SK-N-MC (cell line): ENCODE data around the gene KLK7.
"Not testable (repeated sequence)": the region's sequence is repeated elsewhere in the genome, so short reads cannot be mapped to it uniquely, and the experiment has no call there.

Source experiments
- DNase-seq: peaks from one replicate; pipeline ENCODE4 v3.0.0-alpha.2; 2011; ENCODE audit warnings: low read depth, low spot score
- H3K27ac ChIP-seq: fragments of 200-600 bp; sonication (generic); 2 replicates; pipeline ENCODE4 v1.5.1; 2016; ENCODE audit warnings: mixed run types
- H3K36me3 ChIP-seq: fragments of 200-600 bp; sonication (generic); 2 replicates; pipeline ENCODE4 v1.6.1; 2017; ENCODE audit warnings: antibody characterized with exemption, low read length, mixed read lengths; ENCODE audit not compliant: insufficient read depth
- H3K4me3 ChIP-seq: fragments of 200-600 bp; sonication (generic); 2 replicates; pipeline ENCODE4 v1.5.1; 2016
- H3K9ac ChIP-seq: fragments of 200-600 bp; sonication (generic); 2 replicates; pipeline ENCODE4 v1.8.0; 2017; ENCODE audit warnings: mixed run types, mixed read lengths; ENCODE audit not compliant: insufficient read length
- H3K9me3 ChIP-seq: fragments of 200-600 bp; sonication (generic); 2 replicates; pipeline ENCODE4 v1.6.1; 2017; ENCODE audit warnings: low read depth, mild to moderate bottlenecking, antibody characterized with exemption, low read length, moderate library complexity, mixed read lengths
- EZH2 ChIP-seq: fragments of 200-600 bp; sonication (generic); IDR thresholded peaks from one replicate; pipeline ENCODE4 v1.6.1; 2017; ENCODE audit warnings: antibody characterized with exemption
- FOXP2 ChIP-seq: optimal IDR thresholded peaks from 2 replicates; pipeline ENCODE3; 2011; ENCODE audit warnings: mild to moderate bottlenecking, moderate library complexity; ENCODE audit not compliant: insufficient read depth; ENCODE audit errors: extremely low read length, control extremely low read depth
- POLR2AphosphoS5 ChIP-seq: IDR thresholded peaks from 2 replicates; pipeline ENCODE4 v1.6.1; 2012; ENCODE audit warnings: mild to moderate bottlenecking, low read depth, low read length, borderline replicate concordance

Gene KLK7

DNA sequence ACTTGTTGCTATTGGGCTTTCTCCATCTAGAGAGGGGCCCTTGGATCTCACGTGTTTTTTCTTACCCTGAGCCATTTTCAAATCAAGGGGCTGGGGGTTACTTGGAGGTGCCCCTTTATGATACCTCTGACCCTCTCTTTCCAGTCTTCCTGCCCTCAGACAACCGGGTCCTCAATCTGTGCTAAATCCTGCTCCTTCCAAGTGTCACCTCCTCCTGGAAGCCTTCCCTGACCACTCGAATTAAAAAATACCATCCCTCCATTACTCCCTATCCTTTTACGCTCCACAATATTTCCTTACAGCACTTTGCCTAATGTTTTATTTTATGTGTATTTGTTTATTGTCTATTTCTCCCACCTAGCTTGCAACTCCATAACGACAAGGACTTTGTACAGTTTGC, 14.3 kb upstream of the KLK7 start:
- TF ChIP-seq POLR2AphosphoS5 = no peak
- no peak for TF ChIP-seq EZH2
- TF ChIP-seq FOXP2 = no peak
- no peaks in the 10 kb centered on the region for H3K36me3 ChIP-seq
- no peaks in the 10 kb centered on the region for H3K9me3 ChIP-seq
- no peak overlapping the region for H3K27ac ChIP-seq
- no peak overlapping the region for H3K9ac ChIP-seq
- H3K4me3 ChIP-seq = no peak overlapping the region
- no peak for DNase-seq

DNA sequence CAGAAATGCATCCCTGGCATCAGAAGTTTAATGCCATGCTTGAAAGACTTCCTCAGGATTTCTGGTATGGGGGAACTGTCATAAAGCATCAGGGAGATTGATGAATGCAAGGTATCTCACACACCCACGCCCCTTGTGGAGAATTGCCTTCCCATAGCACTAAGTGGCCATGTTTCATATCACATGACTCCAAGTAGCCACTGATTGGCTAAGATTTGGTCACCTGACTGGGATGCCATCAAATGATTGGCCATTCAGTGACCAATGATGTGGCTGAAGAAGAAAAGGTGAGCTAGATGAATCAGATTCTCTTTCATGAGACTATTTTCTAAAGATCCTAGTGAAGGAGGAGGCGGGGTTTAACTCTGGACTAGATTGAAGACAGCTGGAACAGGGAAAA, 10.4 kb upstream of the KLK7 start:
- Histone ChIP-seq H3K36me3 (no peaks in the 10 kb centered on the region), H3K9me3 (no peaks in the 10 kb centered on the region), H3K4me3 (no peak overlapping the region), H3K9ac (no peak overlapping the region), H3K27ac (no peak overlapping the region)
- DNase-seq = no peak
- TF ChIP-seq EZH2 = no peak
- TF ChIP-seq FOXP2 = no peak
- no peak for TF ChIP-seq POLR2AphosphoS5

DNA sequence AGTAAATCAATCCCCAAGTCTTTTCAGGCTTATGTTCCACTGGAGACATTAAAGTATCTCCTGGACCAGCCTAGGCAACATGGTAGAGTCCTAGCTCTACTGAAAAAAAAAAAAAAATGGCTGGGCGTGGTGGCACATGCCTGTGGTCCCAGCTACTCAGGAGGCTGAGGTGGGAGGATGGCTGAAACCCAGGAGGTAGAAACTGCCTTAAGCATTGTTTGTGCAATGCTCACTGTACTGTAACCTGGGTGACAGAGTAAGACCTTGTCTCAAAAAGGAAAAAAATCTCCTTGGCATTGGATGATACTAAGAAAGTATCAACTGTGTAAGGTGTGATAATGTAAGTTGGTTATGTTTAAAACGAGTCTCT, 8.9 kb upstream of the KLK7 start:
- H3K27ac ChIP-seq = no peak overlapping the region
- DNase-seq = no peak
- no peak overlapping the region for H3K9ac ChIP-seq
- H3K36me3 ChIP-seq = no peaks in the 10 kb centered on the region
- H3K9me3 ChIP-seq = no peaks in the 10 kb centered on the region
- no peak overlapping the region for H3K4me3 ChIP-seq
- TF ChIP-seq FOXP2 = no peak
- no peak for TF ChIP-seq EZH2
- no peak for TF ChIP-seq POLR2AphosphoS5

DNA sequence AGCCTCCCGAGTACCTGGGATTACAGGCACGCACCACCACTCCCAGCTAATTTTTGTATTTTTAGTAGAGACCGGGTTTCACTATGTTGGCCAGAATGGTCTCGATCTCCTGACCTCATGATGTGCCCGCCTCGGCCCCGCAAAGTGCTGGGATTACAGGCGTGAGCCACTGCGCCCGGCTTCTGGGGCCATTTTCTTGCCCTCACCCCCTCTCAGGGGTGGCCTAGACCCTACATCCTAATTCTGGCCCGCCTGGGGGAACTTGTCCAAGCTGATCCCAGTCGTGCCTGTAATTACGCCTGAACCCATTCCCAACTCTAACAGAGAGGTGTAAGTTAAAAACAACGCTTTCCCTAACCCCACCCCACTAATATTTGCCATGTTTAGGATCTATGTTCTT, 699 bp upstream of the KLK7 start:
- H3K36me3 ChIP-seq, DNase-seq, H3K9ac ChIP-seq, H3K9me3 ChIP-seq, H3K27ac ChIP-seq, H3K4me3 ChIP-seq: not testable (repeated sequence)

DNA sequence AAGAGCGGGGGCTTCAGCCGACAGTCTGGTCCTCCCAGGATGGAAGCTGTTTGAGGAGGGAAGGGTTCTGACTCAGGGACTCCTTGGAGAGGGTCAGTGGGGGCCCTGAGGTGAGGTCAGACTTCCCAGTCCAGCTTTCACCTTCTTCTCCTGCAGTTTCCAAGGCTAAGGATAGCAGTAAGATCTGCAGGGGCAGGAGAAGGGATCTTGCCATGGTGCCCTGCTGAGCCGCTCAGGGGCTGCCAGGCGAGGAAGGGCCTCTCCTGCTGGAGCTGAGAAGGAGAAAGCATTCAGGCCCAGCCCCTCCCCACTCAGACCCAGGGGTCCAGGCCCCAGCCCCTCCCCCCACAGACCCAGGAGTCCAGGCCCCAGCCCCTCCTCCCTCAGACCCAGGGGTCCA, 1.5 kb downstream of the KLK7 start:
- TF ChIP-seq POLR2AphosphoS5 (no peak), FOXP2 (no peak), EZH2 (no peak)
- no peaks in the 10 kb centered on the region for H3K36me3 ChIP-seq

DNA sequence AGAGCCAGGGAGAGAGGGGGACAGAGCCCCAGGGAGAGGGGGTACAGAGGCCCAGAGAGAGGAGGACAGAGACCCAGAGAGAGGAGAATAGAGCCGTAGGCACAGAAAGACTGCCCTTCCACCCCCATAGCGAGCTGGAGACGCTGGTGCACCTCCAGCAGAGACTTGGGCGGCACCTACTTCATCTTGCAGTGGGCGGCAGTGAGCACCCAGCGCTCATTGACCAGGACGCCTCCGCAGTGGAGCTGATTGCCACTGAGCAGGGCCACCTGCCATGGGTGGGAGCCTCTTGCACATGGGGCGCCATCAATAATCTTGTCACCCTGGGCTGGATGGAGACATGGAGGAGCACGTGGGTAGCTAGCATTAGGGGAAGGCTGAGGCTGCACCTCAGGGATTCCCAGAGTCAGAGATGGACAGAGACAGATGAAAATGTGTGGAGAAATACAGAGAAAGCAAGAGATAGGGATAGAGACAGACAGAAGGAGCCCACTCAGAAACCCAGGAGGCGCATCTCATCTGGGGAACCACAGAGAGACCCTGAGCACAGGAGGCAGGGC, 2.0 kb downstream of the KLK7 start:
- Histone ChIP-seq H3K9me3 (no peaks in the 10 kb centered on the region), H3K4me3 (no peak overlapping the region), H3K9ac (no peak overlapping the region), H3K27ac (no peak overlapping the region), H3K36me3 (no peaks in the 10 kb centered on the region)
- TF ChIP-seq POLR2AphosphoS5 (no peak), EZH2 (no peak), FOXP2 (no peak)
- DNase-seq = no peak

More for the DNA sequence above, 1.5 kb downstream of the KLK7 start:
- Histone ChIP-seq H3K4me3 (no peak overlapping the region), H3K27ac (no peak overlapping the region), H3K9ac (no peak overlapping the region), H3K9me3 (no peaks in the 10 kb centered on the region)
- no peak for DNase-seq

DNA sequence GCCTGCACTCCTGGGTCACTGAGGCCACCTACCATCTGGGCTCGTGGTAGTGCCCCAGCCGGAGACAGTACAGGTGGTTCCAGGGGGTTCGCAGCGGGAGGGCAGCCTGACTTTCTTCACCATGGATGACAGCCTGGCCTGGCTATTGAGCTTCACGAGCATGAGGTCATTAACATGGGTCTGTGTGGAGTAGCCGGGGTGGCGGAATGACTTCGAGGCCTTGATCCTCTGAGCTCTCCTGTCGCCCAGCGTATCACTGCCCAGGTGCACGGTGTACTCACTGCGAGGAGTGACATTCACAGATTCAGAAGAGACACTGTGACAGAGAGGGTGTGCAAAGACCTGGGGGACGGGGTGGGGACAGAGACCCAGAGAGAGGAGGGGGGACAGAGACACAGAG, 3.5 kb downstream of the KLK7 start:
- no peaks in the 10 kb centered on the region for H3K36me3 ChIP-seq
- H3K9ac ChIP-seq = no peak overlapping the region
- DNase-seq = no peak
- no peak for TF ChIP-seq POLR2AphosphoS5
- no peak for TF ChIP-seq EZH2
- TF ChIP-seq FOXP2 = no peak
- no peaks in the 10 kb centered on the region for H3K9me3 ChIP-seq
- no peak overlapping the region for H3K4me3 ChIP-seq
- no peak overlapping the region for H3K27ac ChIP-seq

DNA sequence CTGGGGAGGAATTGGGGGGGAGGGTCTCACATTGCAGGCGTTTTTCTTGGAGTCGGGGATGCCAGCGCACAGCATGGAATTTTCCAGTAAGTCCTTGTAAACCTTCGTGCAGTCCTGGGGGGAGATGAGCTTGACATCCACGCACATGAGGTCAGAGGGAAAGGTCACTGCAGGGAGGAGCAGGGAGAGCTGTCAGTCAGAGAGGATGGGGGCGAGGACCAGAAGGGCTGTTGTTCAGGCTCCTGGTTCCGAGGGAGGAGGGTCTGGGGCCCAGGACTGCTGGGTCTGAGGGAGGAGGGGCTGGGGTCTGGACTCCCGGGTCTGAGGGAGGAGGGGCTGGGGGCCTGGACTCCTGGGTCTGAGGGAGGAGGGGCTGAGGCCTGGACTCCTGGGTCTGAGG, 4.0 kb downstream of the KLK7 start:
- no peak overlapping the region for H3K9ac ChIP-seq
- H3K36me3 ChIP-seq = no peaks in the 10 kb centered on the region
- DNase-seq = no peak
- no peak overlapping the region for H3K27ac ChIP-seq
- H3K9me3 ChIP-seq = no peaks in the 10 kb centered on the region
- no peak overlapping the region for H3K4me3 ChIP-seq
- TF ChIP-seq EZH2 (no peak), POLR2AphosphoS5 (no peak), FOXP2 (no peak)

DNA sequence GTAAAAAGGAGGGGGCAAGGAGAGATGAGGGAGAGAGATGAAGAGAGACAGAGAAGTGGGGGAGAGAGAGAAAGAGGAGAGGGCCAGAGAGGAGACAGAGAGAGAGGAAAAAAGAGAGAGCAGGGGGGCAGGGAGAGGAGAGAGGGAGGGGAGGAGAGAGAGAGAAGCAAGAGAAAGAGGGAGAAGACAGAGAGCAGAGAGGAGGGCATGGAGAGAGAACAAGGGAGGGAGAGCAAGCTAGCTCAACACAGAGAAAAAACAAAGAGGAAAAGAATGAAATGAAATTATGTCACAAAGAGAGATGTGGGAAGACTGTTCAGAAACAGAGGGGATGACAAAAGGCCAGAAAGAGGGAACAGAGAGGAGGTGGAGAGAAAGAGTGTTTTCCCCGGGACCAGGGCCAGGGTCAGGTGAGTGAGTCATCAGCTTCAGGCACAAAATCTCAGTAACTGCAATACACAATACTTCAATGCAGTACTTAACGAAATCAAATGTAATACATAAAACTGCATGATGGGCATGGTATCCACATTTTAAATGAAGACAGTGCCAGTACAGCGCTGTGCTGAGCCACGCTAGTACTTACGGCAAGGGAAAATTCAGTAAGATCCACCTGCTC, 4.8 kb downstream of the KLK7 start:
- Histone ChIP-seq H3K36me3 (no peaks in the 10 kb centered on the region), H3K9me3 (no peaks in the 10 kb centered on the region), H3K27ac (no peak overlapping the region), H3K9ac (no peak overlapping the region), H3K4me3 (no peak overlapping the region)
- no peak for DNase-seq
- no peak for TF ChIP-seq FOXP2
- no peak for TF ChIP-seq POLR2AphosphoS5
- TF ChIP-seq EZH2 = no peak
